Measurements from ENCODE around the gene MMD. TPM values are rescaled to one million over a fixed set of nuclear protein-coding genes. Genes with fewer than 3 reads are reported as not detected.

The MMD gene
- total and polyA plus RNA-seq, 2 of the 13 experiments (the other 11 are each of a cell fraction or from before 2014, with no cell fraction given) = 121 to 225 TPM

GRCh38 chr17:55422828-55423164 is 1.2 kb upstream of the MMD start (continued):
- TF ChIP-seq, protein P1, sequence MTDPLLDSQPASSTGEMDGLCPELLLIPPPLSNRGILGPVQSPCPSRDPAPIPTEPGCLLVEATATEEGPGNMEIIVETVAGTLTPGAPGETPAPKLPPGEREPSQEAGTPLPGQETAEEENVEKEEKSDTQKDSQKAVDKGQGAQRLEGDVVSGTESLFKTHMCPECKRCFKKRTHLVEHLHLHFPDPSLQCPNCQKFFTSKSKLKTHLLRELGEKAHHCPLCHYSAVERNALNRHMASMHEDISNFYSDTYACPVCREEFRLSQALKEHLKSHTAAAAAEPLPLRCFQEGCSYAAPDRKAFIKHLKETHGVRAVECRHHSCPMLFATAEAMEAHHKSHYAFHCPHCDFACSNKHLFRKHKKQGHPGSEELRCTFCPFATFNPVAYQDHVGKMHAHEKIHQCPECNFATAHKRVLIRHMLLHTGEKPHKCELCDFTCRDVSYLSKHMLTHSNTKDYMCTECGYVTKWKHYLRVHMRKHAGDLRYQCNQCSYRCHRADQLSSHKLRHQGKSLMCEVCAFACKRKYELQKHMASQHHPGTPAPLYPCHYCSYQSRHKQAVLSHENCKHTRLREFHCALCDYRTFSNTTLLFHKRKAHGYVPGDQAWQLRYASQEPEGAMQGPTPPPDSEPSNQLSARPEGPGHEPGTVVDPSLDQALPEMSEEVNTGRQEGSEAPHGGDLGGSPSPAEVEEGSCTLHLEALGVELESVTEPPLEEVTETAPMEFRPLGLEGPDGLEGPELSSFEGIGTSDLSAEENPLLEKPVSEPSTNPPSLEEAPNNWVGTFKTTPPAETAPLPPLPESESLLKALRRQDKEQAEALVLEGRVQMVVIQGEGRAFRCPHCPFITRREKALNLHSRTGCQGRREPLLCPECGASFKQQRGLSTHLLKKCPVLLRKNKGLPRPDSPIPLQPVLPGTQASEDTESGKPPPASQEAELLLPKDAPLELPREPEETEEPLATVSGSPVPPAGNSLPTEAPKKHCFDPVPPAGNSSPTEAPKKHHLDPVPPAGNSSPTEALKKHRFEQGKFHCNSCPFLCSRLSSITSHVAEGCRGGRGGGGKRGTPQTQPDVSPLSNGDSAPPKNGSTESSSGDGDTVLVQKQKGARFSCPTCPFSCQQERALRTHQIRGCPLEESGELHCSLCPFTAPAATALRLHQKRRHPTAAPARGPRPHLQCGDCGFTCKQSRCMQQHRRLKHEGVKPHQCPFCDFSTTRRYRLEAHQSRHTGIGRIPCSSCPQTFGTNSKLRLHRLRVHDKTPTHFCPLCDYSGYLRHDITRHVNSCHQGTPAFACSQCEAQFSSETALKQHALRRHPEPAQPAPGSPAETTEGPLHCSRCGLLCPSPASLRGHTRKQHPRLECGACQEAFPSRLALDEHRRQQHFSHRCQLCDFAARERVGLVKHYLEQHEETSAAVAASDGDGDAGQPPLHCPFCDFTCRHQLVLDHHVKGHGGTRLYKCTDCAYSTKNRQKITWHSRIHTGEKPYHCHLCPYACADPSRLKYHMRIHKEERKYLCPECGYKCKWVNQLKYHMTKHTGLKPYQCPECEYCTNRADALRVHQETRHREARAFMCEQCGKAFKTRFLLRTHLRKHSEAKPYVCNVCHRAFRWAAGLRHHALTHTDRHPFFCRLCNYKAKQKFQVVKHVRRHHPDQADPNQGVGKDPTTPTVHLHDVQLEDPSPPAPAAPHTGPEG (CRISPR knock-in tag; IDR thresholded peaks at IDR 0.05) = peak; percentile 47; the same call in 1 of the 2 replicates
- TF ChIP-seq ZNF772 (CRISPR knock-in tag; IDR thresholded peaks at IDR 0.05) = peak; percentile 54; the same call in 1 of the 2 replicates
- TF ChIP-seq TBX3 (IDR thresholded peaks at IDR 0.05; ENCODE audit: borderline replicate concordance) = peak; percentile 34; the same call in 1 of the 2 replicates
- TF ChIP-seq HOXA3 (CRISPR knock-in tag; IDR thresholded peaks at IDR 0.05) = peak; percentile 53; the same call in 1 of the 2 replicates
- peak; percentile 66; the same call in 1 of the 2 replicates for TF ChIP-seq SATB2 (CRISPR knock-in tag; IDR thresholded peaks at IDR 0.05)
- 0 out of 2 replicates have a peak, but pooled peaks have one; percentile 61 for TF ChIP-seq RFXAP (CRISPR knock-in tag; IDR thresholded peaks at IDR 0.05; ENCODE audit: borderline replicate concordance)
- 0 out of 2 replicates have a peak, but pooled peaks have one; percentile 48 for TF ChIP-seq ZNF691 (CRISPR knock-in tag; IDR thresholded peaks at IDR 0.05; ENCODE audit: borderline replicate concordance, low read depth)
- 0 out of 2 replicates have a peak, but pooled peaks have one; percentile 35 for TF ChIP-seq MEIS2 (CRISPR knock-in tag; IDR thresholded peaks at IDR 0.05)
- TF ChIP-seq POLR2A (IDR thresholded peaks at IDR 0.05; ENCODE audit: insufficient read depth in 1 of 2, low read depth in 2 of 2, low read length in 2 of 2) = peak in 1 of 2 experiments; percentile 39; a peak in 1 of 4 replicates
- TF ChIP-seq RAD21 (CRISPR knock-in tag; IDR thresholded peaks at IDR 0.05) = 0 out of 2 replicates have a peak, but pooled peaks have one; percentile 14
- TF ChIP-seq RXRA (CRISPR knock-in tag; IDR thresholded peaks at IDR 0.05) = peak; percentile 49; the same call in 1 of the 2 replicates
- peak; percentile 51; the same call in 1 of the 2 replicates for TF ChIP-seq SOX5 (CRISPR knock-in tag; IDR thresholded peaks at IDR 0.05; ENCODE audit: borderline replicate concordance)
- peak; percentile 26; the same call in 1 of the 2 replicates for TF ChIP-seq ZNF891 (CRISPR knock-in tag; IDR thresholded peaks at IDR 0.05)
- 0 out of 2 replicates have a peak, but pooled peaks have one; percentile 36 for TF ChIP-seq KAT7 (CRISPR knock-in tag; IDR thresholded peaks at IDR 0.05; ENCODE audit: borderline replicate concordance)
- TF ChIP-seq PHF21A (CRISPR knock-in tag; IDR thresholded peaks at IDR 0.05) = peak; percentile 52; the same call in 1 of the 2 replicates
- peak; percentile 74 for TF ChIP-seq MED1 (CRISPR knock-in tag; IDR thresholded peaks at IDR 0.05)
- TF ChIP-seq BCL6 (CRISPR knock-in tag; IDR thresholded peaks at IDR 0.05) = peak; percentile 87
- TF ChIP-seq, protein P2, sequence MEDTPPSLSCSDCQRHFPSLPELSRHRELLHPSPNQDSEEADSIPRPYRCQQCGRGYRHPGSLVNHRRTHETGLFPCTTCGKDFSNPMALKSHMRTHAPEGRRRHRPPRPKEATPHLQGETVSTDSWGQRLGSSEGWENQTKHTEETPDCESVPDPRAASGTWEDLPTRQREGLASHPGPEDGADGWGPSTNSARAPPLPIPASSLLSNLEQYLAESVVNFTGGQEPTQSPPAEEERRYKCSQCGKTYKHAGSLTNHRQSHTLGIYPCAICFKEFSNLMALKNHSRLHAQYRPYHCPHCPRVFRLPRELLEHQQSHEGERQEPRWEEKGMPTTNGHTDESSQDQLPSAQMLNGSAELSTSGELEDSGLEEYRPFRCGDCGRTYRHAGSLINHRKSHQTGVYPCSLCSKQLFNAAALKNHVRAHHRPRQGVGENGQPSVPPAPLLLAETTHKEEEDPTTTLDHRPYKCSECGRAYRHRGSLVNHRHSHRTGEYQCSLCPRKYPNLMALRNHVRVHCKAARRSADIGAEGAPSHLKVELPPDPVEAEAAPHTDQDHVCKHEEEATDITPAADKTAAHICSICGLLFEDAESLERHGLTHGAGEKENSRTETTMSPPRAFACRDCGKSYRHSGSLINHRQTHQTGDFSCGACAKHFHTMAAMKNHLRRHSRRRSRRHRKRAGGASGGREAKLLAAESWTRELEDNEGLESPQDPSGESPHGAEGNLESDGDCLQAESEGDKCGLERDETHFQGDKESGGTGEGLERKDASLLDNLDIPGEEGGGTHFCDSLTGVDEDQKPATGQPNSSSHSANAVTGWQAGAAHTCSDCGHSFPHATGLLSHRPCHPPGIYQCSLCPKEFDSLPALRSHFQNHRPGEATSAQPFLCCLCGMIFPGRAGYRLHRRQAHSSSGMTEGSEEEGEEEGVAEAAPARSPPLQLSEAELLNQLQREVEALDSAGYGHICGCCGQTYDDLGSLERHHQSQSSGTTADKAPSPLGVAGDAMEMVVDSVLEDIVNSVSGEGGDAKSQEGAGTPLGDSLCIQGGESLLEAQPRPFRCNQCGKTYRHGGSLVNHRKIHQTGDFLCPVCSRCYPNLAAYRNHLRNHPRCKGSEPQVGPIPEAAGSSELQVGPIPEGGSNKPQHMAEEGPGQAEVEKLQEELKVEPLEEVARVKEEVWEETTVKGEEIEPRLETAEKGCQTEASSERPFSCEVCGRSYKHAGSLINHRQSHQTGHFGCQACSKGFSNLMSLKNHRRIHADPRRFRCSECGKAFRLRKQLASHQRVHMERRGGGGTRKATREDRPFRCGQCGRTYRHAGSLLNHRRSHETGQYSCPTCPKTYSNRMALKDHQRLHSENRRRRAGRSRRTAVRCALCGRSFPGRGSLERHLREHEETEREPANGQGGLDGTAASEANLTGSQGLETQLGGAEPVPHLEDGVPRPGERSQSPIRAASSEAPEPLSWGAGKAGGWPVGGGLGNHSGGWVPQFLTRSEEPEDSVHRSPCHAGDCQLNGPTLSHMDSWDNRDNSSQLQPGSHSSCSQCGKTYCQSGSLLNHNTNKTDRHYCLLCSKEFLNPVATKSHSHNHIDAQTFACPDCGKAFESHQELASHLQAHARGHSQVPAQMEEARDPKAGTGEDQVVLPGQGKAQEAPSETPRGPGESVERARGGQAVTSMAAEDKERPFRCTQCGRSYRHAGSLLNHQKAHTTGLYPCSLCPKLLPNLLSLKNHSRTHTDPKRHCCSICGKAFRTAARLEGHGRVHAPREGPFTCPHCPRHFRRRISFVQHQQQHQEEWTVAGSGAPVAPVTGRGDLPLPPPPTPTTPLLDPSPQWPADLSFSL (CRISPR knock-in tag; IDR thresholded peaks at IDR 0.05) = peak; percentile 74
